ENCODE measurements around the gene ASPHD2.

The ASPHD2 gene

DNA sequence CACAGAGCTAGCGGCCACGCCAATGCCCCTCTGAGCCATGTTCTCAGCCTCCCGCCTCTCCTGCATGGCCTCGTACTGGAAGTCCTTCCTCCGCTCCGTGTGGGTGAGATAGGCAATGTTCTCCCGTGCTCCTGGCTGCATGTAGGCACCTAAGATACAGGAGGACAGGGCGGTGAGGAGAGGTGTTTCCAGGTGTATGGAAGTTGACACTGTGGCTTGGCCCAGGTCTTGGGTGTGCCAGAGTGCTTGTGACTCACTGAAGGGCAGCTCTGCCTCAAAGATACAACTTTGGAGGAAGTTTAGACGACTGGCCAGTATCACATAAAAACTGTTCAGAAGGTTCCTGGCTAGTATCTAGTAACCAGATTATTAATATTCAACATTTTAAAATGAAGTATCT is 63.2 kb downstream of the ASPHD2 start:
- Histone ChIP-seq H3K27me3 (ENCODE audit: low read depth, low read length) (no peaks in the 10 kb centered on the region), H3K9me3 (ENCODE audit: insufficient read depth, low read length) (no peaks in the 10 kb centered on the region), H3K4me3 (ENCODE audit: low read length) (no peak overlapping the region), H3K36me3 (replicated peaks; ENCODE audit: low read depth, low read length) (peaks cover 81% of the 10 kb centered on the region), H3K4me2 (ENCODE audit: low read length) (no peak overlapping the region), H3K4me1 (ENCODE audit: low read length) (no peaks in the 10 kb centered on the region), H3K27ac (ENCODE audit: low read length) (no peak overlapping the region), H3K9ac (ENCODE audit: low read length) (no peak overlapping the region), H4K20me1 (ENCODE audit: insufficient read depth, low read length) (no peaks in the 10 kb centered on the region), H3K79me2 (ENCODE audit: low read length) (no peaks in the 10 kb centered on the region), H2AFZ (ENCODE audit: low read depth, low read length) (no peak overlapping the region)
- TF ChIP-seq, protein P1, sequence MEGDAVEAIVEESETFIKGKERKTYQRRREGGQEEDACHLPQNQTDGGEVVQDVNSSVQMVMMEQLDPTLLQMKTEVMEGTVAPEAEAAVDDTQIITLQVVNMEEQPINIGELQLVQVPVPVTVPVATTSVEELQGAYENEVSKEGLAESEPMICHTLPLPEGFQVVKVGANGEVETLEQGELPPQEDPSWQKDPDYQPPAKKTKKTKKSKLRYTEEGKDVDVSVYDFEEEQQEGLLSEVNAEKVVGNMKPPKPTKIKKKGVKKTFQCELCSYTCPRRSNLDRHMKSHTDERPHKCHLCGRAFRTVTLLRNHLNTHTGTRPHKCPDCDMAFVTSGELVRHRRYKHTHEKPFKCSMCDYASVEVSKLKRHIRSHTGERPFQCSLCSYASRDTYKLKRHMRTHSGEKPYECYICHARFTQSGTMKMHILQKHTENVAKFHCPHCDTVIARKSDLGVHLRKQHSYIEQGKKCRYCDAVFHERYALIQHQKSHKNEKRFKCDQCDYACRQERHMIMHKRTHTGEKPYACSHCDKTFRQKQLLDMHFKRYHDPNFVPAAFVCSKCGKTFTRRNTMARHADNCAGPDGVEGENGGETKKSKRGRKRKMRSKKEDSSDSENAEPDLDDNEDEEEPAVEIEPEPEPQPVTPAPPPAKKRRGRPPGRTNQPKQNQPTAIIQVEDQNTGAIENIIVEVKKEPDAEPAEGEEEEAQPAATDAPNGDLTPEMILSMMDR (IDR thresholded peaks at IDR 0.05; ENCODE audit: low read depth, low read length): no peak
- TF ChIP-seq EZH2phosphoT487 (IDR thresholded peaks at IDR 0.05; ENCODE audit: low read depth): no peak

DNA sequence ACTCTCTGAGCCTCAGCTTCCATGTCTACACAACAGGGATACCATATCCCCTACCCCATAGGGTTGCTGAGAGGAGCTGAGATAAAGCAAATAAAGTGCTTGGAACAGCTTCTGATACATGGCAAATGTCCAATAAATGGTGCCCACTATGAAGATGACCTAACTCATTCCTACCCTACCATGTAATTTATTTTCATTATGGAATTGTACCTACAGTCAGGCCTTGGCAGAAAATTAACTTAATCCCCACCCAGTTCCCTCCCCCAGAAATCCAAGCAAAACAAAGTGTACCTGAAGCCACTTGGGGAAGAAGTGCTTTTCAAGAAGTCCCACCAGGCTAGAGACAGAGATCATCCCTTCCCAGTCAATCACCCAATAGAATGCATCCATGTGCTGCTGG is 65.4 kb downstream of the ASPHD2 start:
- no peak overlapping the region for H2AFZ ChIP-seq (ENCODE audit: low read depth, low read length)
- no peak overlapping the region for H3K9ac ChIP-seq (ENCODE audit: low read length)
- no peaks in the 10 kb centered on the region for H3K27me3 ChIP-seq (ENCODE audit: low read depth, low read length)
- no peaks in the 10 kb centered on the region for H3K4me1 ChIP-seq (ENCODE audit: low read length)
- no peak overlapping the region for H3K4me3 ChIP-seq (ENCODE audit: low read length)
- H3K9me3 ChIP-seq (ENCODE audit: insufficient read depth, low read length): no peaks in the 10 kb centered on the region
- H4K20me1 ChIP-seq (ENCODE audit: insufficient read depth, low read length): no peaks in the 10 kb centered on the region
- no peak overlapping the region for H3K27ac ChIP-seq (ENCODE audit: low read length)
- TF ChIP-seq, protein P1 (IDR thresholded peaks at IDR 0.05; ENCODE audit: low read depth, low read length): no peak
- no peak for TF ChIP-seq EZH2phosphoT487 (IDR thresholded peaks at IDR 0.05; ENCODE audit: low read depth)
- no peaks in the 10 kb centered on the region for H3K79me2 ChIP-seq (ENCODE audit: low read length)
- H3K4me2 ChIP-seq (ENCODE audit: low read length): no peak overlapping the region
- H3K36me3 ChIP-seq (replicated peaks; ENCODE audit: low read depth, low read length): peaks cover 76% of the 10 kb centered on the region

All from OCI-LY3 (cell line).